Loucy (cell line): ENCODE results near the gene ZNF208.

ENCODE experiments used
- CTCF ChIP-seq: fragments of 200-600 bp; sonication (generic); conservative IDR thresholded peaks from 2 replicates; pipeline ENCODE4 v1.5.1; 2014; ENCODE audit warnings: mild to moderate bottlenecking, antibody characterized with exemption, low read length
- EZH2phosphoT487 ChIP-seq: fragments of 200-600 bp; IDR thresholded peaks from 2 replicates; pipeline ENCODE4 v1.6.1; 2018; ENCODE audit warnings: antibody characterized with exemption, mild to moderate bottlenecking, moderate library complexity, borderline replicate concordance

GRCh38 chr19:21908066-21908465 lies 102.7 kb downstream of the ZNF208 start:
- TF ChIP-seq CTCF (no peak), EZH2phosphoT487 (no peak)
